Stimulated activated naive CD8-positive, alpha-beta T cell treated with anti-CD3 and anti-CD28 coated beads, Interleukin-15, Interleukin-2, amounts not matched to agents 100 ng/mL and 50 ng/mL, for 24 hours (primary cell): Measurements from ENCODE around the gene CFAP100.

Experiments used
- H3K27ac Mint-ChIP-seq: one replicate; pipeline ENCODE4 v1.8.0; 2021; ENCODE audit warnings: mild to moderate bottlenecking, mixed read lengths
- H3K27me3 Mint-ChIP-seq: one replicate; pipeline ENCODE4 v1.8.0; 2021; ENCODE audit warnings: mixed read lengths
- H3K36me3 Mint-ChIP-seq: one replicate; pipeline ENCODE4 v1.8.0; 2021; ENCODE audit warnings: low read depth, mixed read lengths
- H3K4me1 Mint-ChIP-seq: one replicate; pipeline ENCODE4 v1.8.0; 2021; ENCODE audit warnings: low read depth, mixed read lengths
- H3K4me3 Mint-ChIP-seq: one replicate; pipeline ENCODE4 v1.8.0; 2021; ENCODE audit warnings: mild to moderate bottlenecking, mixed read lengths
- H3K9me3 Mint-ChIP-seq: one replicate; pipeline ENCODE4 v1.8.0; 2021; ENCODE audit warnings: mixed read lengths

CFAP100 gene

DNA sequence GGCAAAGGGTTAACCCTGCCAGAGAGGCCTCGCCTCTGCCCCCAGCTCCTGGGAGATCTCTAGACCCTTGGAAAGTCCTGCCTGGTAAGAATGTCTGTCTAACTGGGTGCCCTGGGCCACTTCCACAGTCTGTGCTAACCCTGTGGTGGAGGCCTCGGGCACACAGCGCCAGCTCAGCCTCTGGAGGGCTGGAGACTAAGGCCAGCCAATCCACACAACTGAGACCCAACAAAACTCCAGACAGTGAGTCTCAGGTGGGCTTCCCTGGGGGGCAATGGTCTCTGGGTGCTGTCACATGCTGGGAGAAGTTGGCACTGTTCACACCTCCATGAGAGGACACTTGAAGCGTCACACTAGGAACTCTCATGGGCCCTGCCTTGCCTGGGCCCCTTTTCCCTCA, 61.5 kb downstream of the CFAP100 start:
- H3K9me3 Mint-ChIP-seq: no peaks in the 10 kb centered on the region
- H3K36me3 Mint-ChIP-seq: peaks cover 70% of the 10 kb centered on the region
- no peaks in the 10 kb centered on the region for H3K4me1 Mint-ChIP-seq
- no peak overlapping the region for H3K27ac Mint-ChIP-seq
- no peak overlapping the region for H3K4me3 Mint-ChIP-seq
- H3K27me3 Mint-ChIP-seq: no peaks in the 10 kb centered on the region

DNA sequence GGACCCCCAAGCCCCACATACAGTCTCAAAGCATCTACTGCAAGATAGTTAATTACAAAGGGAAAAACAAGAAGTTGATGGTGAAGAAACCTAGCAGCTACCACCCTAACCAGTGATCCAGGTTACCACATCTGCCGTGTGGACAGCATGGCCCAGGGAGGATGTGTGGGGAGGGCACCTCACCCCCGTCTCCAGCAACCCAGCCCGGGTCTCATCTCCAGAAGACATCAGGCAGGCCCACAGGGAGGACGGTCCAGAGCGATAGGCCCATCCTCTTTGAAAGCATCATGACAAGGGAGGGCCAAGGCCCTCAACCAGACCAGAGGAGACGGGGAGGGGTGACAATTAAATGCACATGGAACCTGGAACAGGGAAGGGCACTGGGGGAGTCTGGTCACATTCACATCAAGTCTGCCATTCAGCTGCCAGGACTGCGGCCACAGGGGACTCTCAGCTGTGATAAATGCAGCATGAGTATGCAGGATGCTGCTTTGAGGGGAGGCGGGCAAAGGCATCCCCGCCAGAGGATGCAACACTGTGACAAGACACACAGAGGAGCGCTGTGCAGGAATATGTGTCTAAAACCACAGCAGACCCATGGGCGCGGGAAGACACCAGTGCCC, 62.2 kb downstream of the CFAP100 start:
- peaks cover 69% of the 10 kb centered on the region for H3K36me3 Mint-ChIP-seq
- H3K27ac Mint-ChIP-seq: no peak overlapping the region
- H3K27me3 Mint-ChIP-seq: no peaks in the 10 kb centered on the region
- no peaks in the 10 kb centered on the region for H3K9me3 Mint-ChIP-seq
- no peak overlapping the region for H3K4me3 Mint-ChIP-seq
- H3K4me1 Mint-ChIP-seq: no peaks in the 10 kb centered on the region

DNA sequence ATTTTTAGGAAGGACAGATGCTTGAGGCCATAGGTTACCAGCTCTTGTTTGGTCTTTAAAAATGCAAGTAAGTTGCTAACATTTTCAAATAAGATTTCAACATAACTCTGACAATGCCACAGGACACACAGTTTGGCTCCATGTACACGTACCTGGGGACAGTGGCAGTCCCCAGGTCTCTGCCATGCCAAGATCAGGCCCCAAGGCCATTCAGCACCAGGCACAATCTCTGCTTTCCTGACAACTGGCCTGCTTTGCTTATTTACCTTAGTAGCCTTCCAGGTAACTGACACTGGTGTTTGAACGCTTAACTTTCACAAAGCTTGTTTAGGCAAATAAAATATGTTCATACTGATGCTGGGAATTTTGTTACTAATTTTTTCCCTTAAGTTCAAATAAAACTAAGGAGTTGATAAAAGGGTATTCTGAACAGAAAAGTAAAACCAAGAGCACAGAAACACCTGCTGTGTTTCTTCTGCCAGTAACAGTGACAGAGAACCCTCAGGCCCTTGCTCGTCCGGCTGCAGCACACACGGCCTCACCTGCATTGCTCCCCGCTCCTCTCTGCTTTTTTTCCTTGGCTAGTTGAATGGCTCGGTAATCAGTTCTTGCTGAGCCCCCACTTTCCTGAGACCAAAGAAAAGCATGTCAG, 64.5 kb downstream of the CFAP100 start:
- peaks cover 64% of the 10 kb centered on the region for H3K36me3 Mint-ChIP-seq

DNA sequence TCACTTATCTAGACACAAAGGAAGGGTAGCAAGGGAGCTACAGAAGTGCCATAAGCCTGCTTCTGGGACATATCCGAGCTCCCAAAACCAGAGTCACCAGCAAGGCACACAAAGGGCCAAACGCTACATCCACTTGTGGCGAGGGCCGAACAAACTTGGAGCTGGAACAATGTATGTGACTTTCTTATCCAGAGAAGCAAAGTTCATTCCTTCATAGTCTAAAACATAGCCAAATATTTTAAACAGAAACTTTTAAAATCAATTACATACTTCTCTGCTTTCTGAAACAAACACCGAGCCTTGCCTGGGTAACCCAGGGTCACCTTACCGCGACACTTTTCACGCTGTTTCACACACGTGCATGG, 65.0 kb downstream of the CFAP100 start:
- Mint-ChIP-seq H3K36me3 (peaks cover 64% of the 10 kb centered on the region), H3K27ac (no peak overlapping the region)

More for the DNA sequence above, 64.5 kb downstream of the CFAP100 start:
- Mint-ChIP-seq H3K4me1 (no peaks in the 10 kb centered on the region), H3K4me3 (no peak overlapping the region), H3K27ac (no peak overlapping the region), H3K27me3 (no peaks in the 10 kb centered on the region), H3K9me3 (no peaks in the 10 kb centered on the region)

DNA sequence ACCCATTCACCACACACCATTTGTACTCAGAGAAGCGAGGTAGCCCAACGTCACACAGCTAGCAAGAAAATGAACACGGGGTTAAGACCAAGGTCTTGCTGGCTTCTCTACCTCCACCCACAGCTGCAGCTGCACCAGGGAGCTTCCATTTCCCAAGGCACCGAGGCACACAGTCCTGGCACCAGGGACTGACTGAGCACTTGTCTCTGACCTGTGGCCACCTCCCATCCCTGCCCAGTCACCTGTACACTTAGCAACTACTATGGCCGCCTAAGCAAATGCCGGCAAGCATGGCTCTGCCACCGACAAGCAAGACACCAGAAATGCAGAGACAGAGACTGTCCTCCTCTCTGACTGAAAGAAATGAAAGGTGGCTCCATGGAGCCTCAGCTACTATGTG, 65.7 kb downstream of the CFAP100 start:
- Mint-ChIP-seq H3K27ac (no peak overlapping the region), H3K36me3 (peaks cover 61% of the 10 kb centered on the region), H3K27me3 (no peaks in the 10 kb centered on the region), H3K9me3 (no peaks in the 10 kb centered on the region), H3K4me1 (peaks cover 3% of the 10 kb centered on the region), H3K4me3 (no peak overlapping the region)

More for the DNA sequence above, 65.0 kb downstream of the CFAP100 start:
- no peaks in the 10 kb centered on the region for H3K9me3 Mint-ChIP-seq
- peaks cover 3% of the 10 kb centered on the region for H3K4me1 Mint-ChIP-seq
- no peak overlapping the region for H3K4me3 Mint-ChIP-seq
- no peaks in the 10 kb centered on the region for H3K27me3 Mint-ChIP-seq

DNA sequence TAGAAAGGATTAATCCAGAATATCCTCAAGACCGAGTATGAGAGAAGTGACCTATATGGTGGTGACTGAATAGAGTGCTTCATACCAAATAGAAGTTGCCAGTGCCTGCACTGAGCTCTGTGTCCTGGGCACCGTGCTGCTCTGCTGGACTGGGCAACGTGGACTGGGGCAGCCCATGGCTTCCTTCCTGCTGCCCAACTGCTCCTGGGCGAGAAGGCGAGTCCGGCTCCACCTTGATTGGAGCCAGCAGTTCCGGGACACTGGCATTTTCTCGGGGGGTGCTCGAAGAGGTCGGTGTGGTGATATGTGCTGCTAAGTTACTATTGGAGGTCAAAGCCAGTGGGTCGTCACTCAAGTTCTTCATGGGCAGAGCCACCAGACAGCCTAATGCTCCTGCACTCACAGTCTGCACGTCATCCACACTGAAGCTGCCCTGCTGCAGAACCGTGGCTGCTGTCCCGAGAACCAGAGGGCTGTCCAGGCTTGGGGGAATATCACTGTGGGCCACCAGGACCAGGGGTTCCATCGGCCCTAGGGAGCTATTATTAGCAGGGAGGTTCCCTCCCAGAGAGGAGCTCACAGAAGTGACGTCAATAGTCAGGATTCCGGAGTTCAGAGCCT, 66.9 kb downstream of the CFAP100 start:
- no peak overlapping the region for H3K27ac Mint-ChIP-seq
- H3K36me3 Mint-ChIP-seq: peaks cover 67% of the 10 kb centered on the region
- no peaks in the 10 kb centered on the region for H3K27me3 Mint-ChIP-seq
- H3K9me3 Mint-ChIP-seq: no peaks in the 10 kb centered on the region
- H3K4me3 Mint-ChIP-seq: no peak overlapping the region
- H3K4me1 Mint-ChIP-seq: peaks cover 3% of the 10 kb centered on the region

DNA sequence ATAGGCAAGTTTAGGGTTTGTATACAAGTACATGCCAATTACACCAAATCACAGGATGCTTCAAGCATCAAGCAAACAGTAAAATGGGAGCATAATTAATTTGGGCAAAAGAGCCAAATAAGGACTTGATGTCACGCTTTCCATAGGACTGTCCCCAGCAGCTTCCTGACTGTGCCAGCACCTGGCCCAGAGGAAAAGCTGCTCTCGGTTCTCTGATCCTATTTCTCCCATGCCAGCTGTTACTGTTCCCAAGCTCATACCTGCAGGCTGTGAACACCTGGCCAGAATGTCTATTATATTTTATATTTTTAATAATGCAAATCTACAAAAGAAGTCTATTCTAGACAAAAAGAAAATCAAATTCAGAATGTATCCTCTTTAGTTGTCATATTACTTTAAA, 68.8 kb downstream of the CFAP100 start:
- H3K4me3 Mint-ChIP-seq: no peak overlapping the region
- H3K4me1 Mint-ChIP-seq: peaks cover 14% of the 10 kb centered on the region
- H3K9me3 Mint-ChIP-seq: no peaks in the 10 kb centered on the region
- H3K27me3 Mint-ChIP-seq: no peaks in the 10 kb centered on the region
- H3K36me3 Mint-ChIP-seq: peaks cover 68% of the 10 kb centered on the region
- no peak overlapping the region for H3K27ac Mint-ChIP-seq

DNA sequence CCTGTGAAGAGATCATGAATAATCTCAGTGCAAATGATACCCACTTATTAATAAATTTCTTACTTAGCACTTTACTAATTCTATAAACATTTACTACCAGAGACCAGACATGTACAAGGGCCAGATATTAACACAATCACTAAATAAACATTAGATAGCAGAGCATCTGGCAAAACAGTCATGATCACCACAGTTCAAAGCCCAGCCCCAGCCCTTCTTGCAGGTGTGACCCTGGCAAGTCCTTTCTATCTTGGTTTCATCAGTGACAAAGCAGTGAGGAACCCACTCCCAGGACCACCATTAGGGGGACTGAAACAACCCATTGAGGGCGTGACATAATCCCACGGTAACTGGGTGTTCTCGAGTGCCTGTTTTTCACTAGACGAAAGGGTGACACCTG, 69.4 kb downstream of the CFAP100 start:
- Mint-ChIP-seq H3K27ac (no peak overlapping the region), H3K9me3 (no peaks in the 10 kb centered on the region), H3K4me1 (peaks cover 20% of the 10 kb centered on the region), H3K4me3 (no peak overlapping the region), H3K27me3 (no peaks in the 10 kb centered on the region), H3K36me3 (peaks cover 68% of the 10 kb centered on the region)

DNA sequence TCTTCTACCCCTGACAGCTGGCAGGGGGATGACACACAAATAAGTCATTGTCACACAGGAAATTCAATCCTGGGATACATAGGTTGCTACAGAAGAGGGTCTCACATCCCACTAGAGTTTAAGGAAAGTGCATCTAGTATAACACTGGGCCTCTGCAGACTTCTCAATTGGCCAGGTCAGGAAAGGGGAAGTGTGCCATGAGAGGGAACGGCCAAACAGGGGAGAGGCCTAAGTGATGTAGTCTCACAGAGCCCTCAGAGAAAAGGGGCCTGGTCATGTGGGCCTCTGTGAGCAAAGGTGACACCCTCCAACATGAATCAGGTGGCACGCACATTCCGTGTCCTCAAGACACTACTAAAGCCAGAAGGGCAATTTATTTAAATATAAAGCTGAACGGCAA, 69.8 kb downstream of the CFAP100 start:
- no peaks in the 10 kb centered on the region for H3K27me3 Mint-ChIP-seq
- no peak overlapping the region for H3K4me3 Mint-ChIP-seq
- peaks cover 24% of the 10 kb centered on the region for H3K4me1 Mint-ChIP-seq
- H3K27ac Mint-ChIP-seq: no peak overlapping the region
- peaks cover 68% of the 10 kb centered on the region for H3K36me3 Mint-ChIP-seq
- H3K9me3 Mint-ChIP-seq: no peaks in the 10 kb centered on the region

DNA sequence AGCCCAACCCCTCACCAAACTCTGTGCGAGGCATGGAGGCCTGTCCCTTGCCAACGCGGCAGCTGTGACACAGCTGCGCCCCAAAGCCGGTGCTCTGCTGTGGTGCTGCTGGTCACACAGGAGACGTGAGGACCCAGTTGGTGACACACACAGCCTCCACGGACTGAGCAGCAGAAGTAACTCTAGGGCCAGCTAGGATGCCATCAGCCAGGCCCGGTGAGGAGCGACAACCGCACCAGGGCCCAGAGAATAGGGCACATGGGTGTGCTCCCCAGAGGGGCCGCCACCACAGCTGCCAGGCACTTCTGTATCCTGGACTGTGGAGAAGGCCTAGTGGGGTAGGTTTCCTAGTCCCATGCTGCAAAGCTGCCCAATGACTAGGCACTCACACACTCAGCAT, 70.3 kb downstream of the CFAP100 start:
- H3K4me1 Mint-ChIP-seq: peaks cover 28% of the 10 kb centered on the region
- no peaks in the 10 kb centered on the region for H3K9me3 Mint-ChIP-seq
- H3K4me3 Mint-ChIP-seq: no peak overlapping the region
- H3K36me3 Mint-ChIP-seq: peaks cover 68% of the 10 kb centered on the region
- no peaks in the 10 kb centered on the region for H3K27me3 Mint-ChIP-seq
- H3K27ac Mint-ChIP-seq: no peak overlapping the region

DNA sequence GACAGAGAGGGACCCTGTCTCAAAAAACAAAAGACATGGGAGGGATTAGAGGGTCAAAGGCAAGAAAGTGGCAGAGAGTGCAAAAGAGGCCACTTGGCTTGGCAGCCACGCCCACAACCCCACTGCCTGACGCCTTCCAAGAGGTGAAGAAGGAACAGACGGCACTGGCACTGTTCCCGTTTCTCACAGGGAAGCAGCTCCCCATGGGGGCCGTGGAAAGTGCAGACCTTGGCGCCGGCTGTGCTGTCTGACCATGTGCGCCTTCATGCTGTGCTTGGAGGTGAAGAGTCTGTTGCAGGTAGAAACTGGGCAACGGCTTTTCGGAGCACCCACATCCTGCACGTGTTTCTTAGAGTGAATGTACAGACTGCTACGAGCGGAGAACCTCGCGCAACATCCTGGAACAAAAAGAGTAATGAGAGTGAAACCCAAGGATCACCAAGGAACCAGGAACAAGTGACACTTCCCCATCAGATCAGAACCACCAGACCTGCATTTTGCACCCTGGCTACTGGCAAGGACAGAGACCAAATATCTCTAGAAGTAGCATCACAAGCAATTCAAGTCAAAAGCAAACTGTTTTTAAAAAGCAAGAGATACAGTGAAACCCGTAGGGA, 71.3 kb downstream of the CFAP100 start:
- Mint-ChIP-seq H3K36me3 (peaks cover 70% of the 10 kb centered on the region), H3K27ac (peak overlapping the region; percentile 15), H3K9me3 (no peaks in the 10 kb centered on the region), H3K4me1 (peaks cover 34% of the 10 kb centered on the region), H3K4me3 (no peak overlapping the region), H3K27me3 (no peaks in the 10 kb centered on the region)

DNA sequence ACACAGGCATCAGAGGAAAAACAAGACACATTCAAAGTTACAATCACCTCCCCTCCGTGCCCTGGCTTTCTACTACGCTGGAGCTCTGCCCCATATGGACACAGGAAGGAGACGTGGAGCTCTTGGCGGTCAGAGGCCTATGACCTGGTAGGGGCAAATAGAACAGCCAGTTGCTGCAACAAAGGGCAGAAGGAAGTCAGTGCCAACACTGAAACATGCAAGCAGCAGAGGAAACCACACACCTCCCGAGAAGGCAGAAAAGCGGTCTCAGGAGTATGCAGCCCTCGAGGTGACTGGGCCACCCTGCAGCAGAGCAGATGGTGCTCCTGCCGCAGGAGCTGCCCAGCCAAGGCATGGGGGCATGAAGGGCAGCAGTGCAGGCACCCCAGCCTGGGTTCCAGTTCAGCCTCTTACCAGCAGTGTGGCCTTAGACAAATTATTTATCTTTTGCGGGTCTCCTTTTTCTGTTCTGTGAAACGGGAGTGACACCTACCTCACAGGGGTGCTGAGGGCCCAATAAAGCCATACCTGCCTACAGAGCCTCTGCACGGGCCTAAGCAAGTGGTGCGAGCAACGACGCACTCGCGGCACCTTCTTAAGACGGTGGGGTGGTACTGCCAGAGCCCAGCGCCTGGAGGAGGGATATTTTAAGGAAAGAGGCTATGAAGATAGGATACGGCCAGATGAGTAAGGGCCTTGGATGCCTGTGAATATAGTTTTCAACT, 72.3 kb downstream of the CFAP100 start:
- Mint-ChIP-seq H3K36me3 (peaks cover 70% of the 10 kb centered on the region), H3K9me3 (no peaks in the 10 kb centered on the region), H3K27ac (no peak overlapping the region), H3K27me3 (no peaks in the 10 kb centered on the region), H3K4me3 (no peak overlapping the region), H3K4me1 (peaks cover 40% of the 10 kb centered on the region)

DNA sequence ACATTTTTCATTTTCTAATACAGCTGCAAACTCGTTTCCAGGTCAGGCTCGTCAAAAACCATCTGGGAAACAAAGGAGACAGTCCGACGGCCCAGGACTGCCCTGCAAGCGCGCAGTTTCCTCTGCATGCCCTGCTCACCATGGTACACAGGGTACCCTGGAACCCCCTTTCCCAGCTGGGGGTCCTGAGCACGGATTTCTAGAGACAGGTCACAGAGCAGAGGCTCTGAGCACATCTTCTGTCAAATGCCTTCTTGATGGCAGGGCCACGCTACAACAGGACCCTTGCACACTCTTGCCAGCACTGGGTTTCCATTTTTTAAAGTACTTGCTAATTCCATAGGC, 72.9 kb downstream of the CFAP100 start:
- Mint-ChIP-seq H3K36me3 (peaks cover 74% of the 10 kb centered on the region), H3K4me1 (peaks cover 46% of the 10 kb centered on the region), H3K27ac (no peak overlapping the region), H3K9me3 (no peaks in the 10 kb centered on the region), H3K4me3 (no peak overlapping the region), H3K27me3 (no peaks in the 10 kb centered on the region)

DNA sequence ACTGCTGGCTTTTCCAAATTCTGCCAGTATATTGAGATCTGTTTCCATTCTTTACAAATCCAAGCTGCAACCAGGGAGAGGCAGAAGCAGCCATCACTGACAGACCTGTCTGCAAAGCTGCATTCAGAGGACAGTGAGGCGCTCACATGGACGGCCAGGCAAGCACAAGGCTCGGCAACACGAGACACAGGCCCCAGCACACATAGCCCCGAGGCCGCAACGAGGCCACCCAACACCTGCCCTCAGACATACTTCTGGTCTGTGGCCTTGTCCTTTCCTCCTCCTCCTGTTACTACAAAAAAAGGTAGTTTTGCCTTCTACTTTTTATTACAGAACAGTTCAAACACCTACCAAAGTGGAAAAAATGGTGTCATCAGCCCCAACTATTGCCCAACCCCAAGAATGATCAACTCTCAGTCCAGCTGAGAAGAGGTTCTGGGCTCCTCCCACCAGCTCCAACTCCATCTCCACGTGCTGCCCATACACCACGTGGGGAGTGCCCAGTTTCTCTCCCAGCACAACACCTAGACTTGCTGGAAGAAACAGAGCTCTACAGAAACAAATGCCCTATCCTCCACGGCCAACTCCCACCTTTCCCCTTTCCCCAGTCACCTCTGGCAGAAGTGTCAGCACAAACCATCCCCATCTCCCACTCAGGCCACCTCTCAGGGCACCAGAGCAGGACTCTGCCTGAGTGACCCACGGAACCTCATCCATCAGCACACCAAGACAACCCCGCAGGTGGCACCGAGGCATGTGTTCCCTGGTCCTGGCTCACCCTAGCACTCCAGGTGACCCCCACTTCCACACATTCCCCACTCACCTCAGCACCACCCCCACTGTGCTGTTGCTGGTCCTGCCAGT, 73.6 kb downstream of the CFAP100 start:
- peaks cover 80% of the 10 kb centered on the region for H3K36me3 Mint-ChIP-seq
- H3K27me3 Mint-ChIP-seq: no peaks in the 10 kb centered on the region
- H3K4me1 Mint-ChIP-seq: peaks cover 53% of the 10 kb centered on the region
- H3K4me3 Mint-ChIP-seq: no peak overlapping the region
- H3K27ac Mint-ChIP-seq: peak overlapping the region; percentile 38
- no peaks in the 10 kb centered on the region for H3K9me3 Mint-ChIP-seq
